Keratinocyte (primary cell): ENCODE measurements around the gene ATXN7L1. TPM values are rescaled to one million over a fixed set of nuclear protein-coding genes. Genes with fewer than 3 reads are reported as not detected.

ENCODE experiments used
- DNase-seq: peaks from one replicate; pipeline ENCODE4 v3.0.0-alpha.2; 2011; ENCODE audit warnings: low read depth, missing footprints, low spot score
- FAIRE-seq: peaks from 2 replicates; lab custom pipeline; 2011; peaks lifted over from hg19 to GRCh38; lab: Jason Lieb, UNC
- H2AFZ ChIP-seq: 2 replicates; pipeline ENCODE4 v1.6.0; 2012; ENCODE audit warnings: low read length, control low read depth, inconsistent platforms; ENCODE audit not compliant: control insufficient read depth
- H3K27ac ChIP-seq: 2 replicates; pipeline ENCODE4 v1.5.1; 2011; ENCODE audit warnings: low read length; ENCODE audit not compliant: control insufficient read depth, insufficient read depth
- H3K27me3 ChIP-seq: 3 replicates; pipeline ENCODE4 v1.6.0; 2011; ENCODE audit warnings: low read length; ENCODE audit not compliant: control insufficient read depth, insufficient read depth; ENCODE audit errors: extremely low read depth
- H3K36me3 ChIP-seq, 2 experiments: 2 replicates in 1 of 2; 3 replicates in 1 of 2; pipeline ENCODE4 v1.5.1; 2011; ENCODE audit warnings: low read length in 2 of 2, mild to moderate bottlenecking in 1 of 2; ENCODE audit not compliant: control insufficient read depth in 2 of 2, insufficient read depth in 2 of 2; ENCODE audit errors: extremely low read depth in 1 of 2
- H3K4me1 ChIP-seq: 3 replicates; pipeline ENCODE4 v1.5.1; 2011; ENCODE audit warnings: low read length; ENCODE audit not compliant: control insufficient read depth, insufficient read depth; ENCODE audit errors: extremely low read depth
- H3K4me2 ChIP-seq: 3 replicates; pipeline ENCODE4 v1.6.0; 2011; ENCODE audit warnings: low read depth, low read length; ENCODE audit not compliant: control insufficient read depth, insufficient read depth; ENCODE audit errors: extremely low read depth
- H3K4me3 ChIP-seq, 3 experiments: fragments of 200-600 bp in 1 of 3; sonication (generic) in 1 of 3; 2 replicates in 2 of 3; 3 replicates in 1 of 3; pipeline ENCODE4 v1.5.1; 2011 to 2016; ENCODE audit warnings: low read length in 3 of 3, mild to moderate bottlenecking in 3 of 3, control low read depth in 2 of 3, inconsistent platforms in 1 of 3, low read depth in 1 of 3, mixed read lengths in 1 of 3, mixed run types in 1 of 3, moderate library complexity in 1 of 3; ENCODE audit not compliant: control insufficient read depth in 2 of 3, insufficient read depth in 2 of 3; ENCODE audit errors: extremely low read depth in 1 of 3
- H3K79me2 ChIP-seq: 2 replicates; pipeline ENCODE4 v1.6.0; 2012; ENCODE audit warnings: low read length; ENCODE audit not compliant: control insufficient read depth, insufficient read depth
- H3K9ac ChIP-seq: 3 replicates; pipeline ENCODE4 v1.6.0; 2011; ENCODE audit warnings: low read length; ENCODE audit not compliant: control insufficient read depth, insufficient read depth; ENCODE audit errors: extremely low read depth
- H3K9me1 ChIP-seq: 3 replicates; pipeline ENCODE4 v1.6.0; 2011; ENCODE audit warnings: low read length; ENCODE audit not compliant: control insufficient read depth, insufficient read depth; ENCODE audit errors: extremely low read depth
- H3K9me3 ChIP-seq: 2 replicates; pipeline ENCODE4 v1.5.1; 2012; ENCODE audit warnings: low read depth, low read length; ENCODE audit not compliant: control insufficient read depth
- H4K20me1 ChIP-seq: 3 replicates; pipeline ENCODE4 v1.6.0; 2011; ENCODE audit warnings: low read length; ENCODE audit not compliant: control insufficient read depth, insufficient read depth; ENCODE audit errors: extremely low read depth
- CTCF ChIP-seq, 3 experiments: IDR thresholded peaks in 1 of 3; conservative IDR thresholded peaks in 1 of 3; optimal IDR thresholded peaks in 1 of 3; 2 replicates in 2 of 3; 3 replicates in 1 of 3; pipeline versions ENCODE3 to v1.5.1; 2011; ENCODE audit warnings: low read length in 3 of 3, mild to moderate bottlenecking in 3 of 3, moderate library complexity in 2 of 3, control low read depth in 1 of 3, inconsistent platforms in 1 of 3; ENCODE audit not compliant: insufficient read depth in 2 of 3; ENCODE audit errors: extremely low read depth in 1 of 3
- EZH2 ChIP-seq: IDR thresholded peaks from one replicate; pipeline ENCODE4 v1.6.1; 2012; ENCODE audit warnings: inconsistent platforms, mild to moderate bottlenecking, low read length, moderate library complexity
- dilution Hi-C: fragments of 300-500 bp; cut with MboI; formaldehyde crosslinking; loops from one replicate; pipeline ENCODE4 v1.7.0; 2020; ENCODE audit warnings: low sequenced_read_pairs; ENCODE audit not compliant: extremely low pct_ligation_motif_present
- polyA plus RNA-seq, 5 experiments: library from polyadenylated mRNA; depleted of rRNA in 3 of 5; stranded (reverse) in 3 of 5; stranded (forward) in 1 of 5; unstranded in 1 of 5; fragments of >200 nt; gene quantifications; 1 replicate in 1 of 5; 2 replicates in 3 of 5; 3 replicates in 1 of 5; pipeline versions ENCODE4 v1.2.1 to v1.2.3, GENCODE V29; 2011 to 2012; ENCODE audit warnings: missing spikeins in 2 of 5, low read depth in 1 of 5, low replicate concordance in 1 of 5

The ATXN7L1 gene
- polyA plus RNA-seq, 1 donor (not counting 4 experiments of a cell fraction or from before 2014, with no cell fraction given): 4.8 TPM

- dilution Hi-C loops: no loop called here
- H3K9me1 ChIP-seq: no peaks in the 10 kb centered on the region
- DNase-seq (no peak), FAIRE-seq (no peak)
- H3K27ac ChIP-seq: no peak overlapping the region
- H4K20me1 ChIP-seq: no peaks in the 10 kb centered on the region
- no peak overlapping the region for H2AFZ ChIP-seq
- H3K4me3 ChIP-seq: no peak overlapping the region
- no peaks in the 10 kb centered on the region for H3K9me3 ChIP-seq
- no peaks in the 10 kb centered on the region for H3K4me1 ChIP-seq
- no peak overlapping the region for H3K4me2 ChIP-seq
- no peak overlapping the region for H3K9ac ChIP-seq
- no peaks in the 10 kb centered on the region for H3K36me3 ChIP-seq
- no peak for TF ChIP-seq EZH2
- no peak for TF ChIP-seq CTCF (optimal IDR thresholded peaks at IDR 0.05 in 1 of 3, IDR thresholded peaks at IDR 0.05 in 1 of 3, conservative IDR thresholded peaks at IDR 0.05 in 1 of 3; ENCODE audit: extremely low read depth in 1 of 3, insufficient read depth in 2 of 3, low read length in 3 of 3)
- no peaks in the 10 kb centered on the region for H3K27me3 ChIP-seq
- H3K79me2 ChIP-seq: no peaks in the 10 kb centered on the region
These were observed 53.6 kb downstream of the ATXN7L1 start for GRCh38 chr7:105822806-105823205.

GRCh38 chr7:105821527-105821926, 54.9 kb downstream of the ATXN7L1 start:
- no peak for TF ChIP-seq CTCF (optimal IDR thresholded peaks at IDR 0.05 in 1 of 3, IDR thresholded peaks at IDR 0.05 in 1 of 3, conservative IDR thresholded peaks at IDR 0.05 in 1 of 3; ENCODE audit: extremely low read depth in 1 of 3, insufficient read depth in 2 of 3, low read length in 3 of 3)
- no peak for TF ChIP-seq EZH2
- no peaks in the 10 kb centered on the region for H3K79me2 ChIP-seq
- H3K4me2 ChIP-seq: no peak overlapping the region
- no peak overlapping the region for H2AFZ ChIP-seq
- H3K27me3 ChIP-seq: no peaks in the 10 kb centered on the region
- H4K20me1 ChIP-seq: no peaks in the 10 kb centered on the region
- H3K9me1 ChIP-seq: no peaks in the 10 kb centered on the region
- H3K4me1 ChIP-seq: no peaks in the 10 kb centered on the region
- H3K27ac ChIP-seq: no peak overlapping the region
- no peak for FAIRE-seq
- dilution Hi-C loops: no loop called here
- H3K4me3 ChIP-seq: no peak overlapping the region
- no peak for DNase-seq
- no peaks in the 10 kb centered on the region for H3K9me3 ChIP-seq
- no peaks in the 10 kb centered on the region for H3K36me3 ChIP-seq
- H3K9ac ChIP-seq: no peak overlapping the region
